WERI-Rb-1 (cell line): ENCODE data around the gene CDC42BPB.

Experiments
- DNase-seq: peaks from one replicate; pipeline ENCODE4 v3.0.0-alpha.2; 2020
- H3K27ac ChIP-seq: fragments of 250-450 bp; sonication (Bioruptor Pico); 2 replicates; pipeline ENCODE4 v1.5.1; 2020; ENCODE audit warnings: mild to moderate bottlenecking, moderate library complexity
- H3K27me3 ChIP-seq: fragments of 250-450 bp; sonication (Bioruptor Pico); 2 replicates; pipeline ENCODE4 v1.5.1; 2021; ENCODE audit warnings: mild to moderate bottlenecking, low read depth, moderate library complexity; ENCODE audit not compliant: insufficient read depth, severe bottlenecking
- H3K36me3 ChIP-seq: fragments of 250-450 bp; sonication (Bioruptor Pico); 2 replicates; pipeline ENCODE4 v1.5.1; 2020; ENCODE audit warnings: mild to moderate bottlenecking, moderate library complexity
- H3K4me3 ChIP-seq: 2 replicates; pipeline ENCODE4 v1.5.1; 2011; ENCODE audit warnings: low read depth, mild to moderate bottlenecking, control low read depth, low read length
- H3K9me3 ChIP-seq: fragments of 250-450 bp; sonication (Bioruptor Pico); 2 replicates; pipeline ENCODE4 v1.5.1; 2021; ENCODE audit warnings: mild to moderate bottlenecking, moderate library complexity; ENCODE audit not compliant: severe bottlenecking
- TF ChIP-seq, protein P1 (sequence below): IDR thresholded peaks from 2 replicates; pipeline ENCODE4 v1.5.1; 2011; ENCODE audit warnings: low read depth, mild to moderate bottlenecking, control low read depth, inconsistent platforms, low read length

CDC42BPB gene

DNA sequence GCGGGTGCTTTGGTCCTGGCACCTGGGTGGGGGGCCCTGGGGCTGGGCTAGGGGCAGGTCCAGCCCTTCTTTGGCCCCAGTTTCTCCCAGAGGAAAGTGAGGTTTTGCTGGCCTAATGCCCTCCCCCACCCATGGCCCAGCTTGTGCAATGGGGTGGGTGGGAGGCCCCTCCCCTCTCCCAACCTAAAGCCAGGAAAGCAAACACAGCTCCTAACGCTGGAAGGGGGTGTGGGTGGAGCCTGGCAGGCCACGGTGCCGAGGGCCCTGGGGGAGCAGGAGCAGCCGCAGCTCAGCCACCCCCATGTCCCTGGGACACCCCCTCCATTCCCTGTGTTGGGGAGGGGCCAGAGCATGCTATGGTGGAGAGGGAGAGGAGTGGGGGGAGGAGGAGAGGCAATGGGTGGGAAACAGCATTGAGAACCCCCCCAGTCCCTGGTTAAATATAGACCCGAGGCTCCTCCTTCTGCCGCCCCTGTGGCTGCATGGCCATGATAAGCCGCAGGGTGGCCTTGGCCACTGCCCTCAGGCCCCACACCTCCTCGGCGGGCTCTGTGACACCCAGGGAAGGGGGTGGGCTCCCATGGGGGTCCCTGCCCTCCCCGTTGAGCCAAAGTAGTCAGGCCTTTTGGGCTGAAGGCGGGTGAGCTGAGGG, 41.9 kb upstream of the CDC42BPB start:
- no peak for DNase-seq
- Histone ChIP-seq H3K9me3 (no peaks in the 10 kb centered on the region), H3K4me3 (no peak overlapping the region), H3K27me3 (peaks cover 5% of the 10 kb centered on the region), H3K36me3 (no peaks in the 10 kb centered on the region), H3K27ac (no peak overlapping the region; the same call in 1 of the 2 replicates)
- TF ChIP-seq, protein P1, sequence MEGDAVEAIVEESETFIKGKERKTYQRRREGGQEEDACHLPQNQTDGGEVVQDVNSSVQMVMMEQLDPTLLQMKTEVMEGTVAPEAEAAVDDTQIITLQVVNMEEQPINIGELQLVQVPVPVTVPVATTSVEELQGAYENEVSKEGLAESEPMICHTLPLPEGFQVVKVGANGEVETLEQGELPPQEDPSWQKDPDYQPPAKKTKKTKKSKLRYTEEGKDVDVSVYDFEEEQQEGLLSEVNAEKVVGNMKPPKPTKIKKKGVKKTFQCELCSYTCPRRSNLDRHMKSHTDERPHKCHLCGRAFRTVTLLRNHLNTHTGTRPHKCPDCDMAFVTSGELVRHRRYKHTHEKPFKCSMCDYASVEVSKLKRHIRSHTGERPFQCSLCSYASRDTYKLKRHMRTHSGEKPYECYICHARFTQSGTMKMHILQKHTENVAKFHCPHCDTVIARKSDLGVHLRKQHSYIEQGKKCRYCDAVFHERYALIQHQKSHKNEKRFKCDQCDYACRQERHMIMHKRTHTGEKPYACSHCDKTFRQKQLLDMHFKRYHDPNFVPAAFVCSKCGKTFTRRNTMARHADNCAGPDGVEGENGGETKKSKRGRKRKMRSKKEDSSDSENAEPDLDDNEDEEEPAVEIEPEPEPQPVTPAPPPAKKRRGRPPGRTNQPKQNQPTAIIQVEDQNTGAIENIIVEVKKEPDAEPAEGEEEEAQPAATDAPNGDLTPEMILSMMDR = no peak

DNA sequence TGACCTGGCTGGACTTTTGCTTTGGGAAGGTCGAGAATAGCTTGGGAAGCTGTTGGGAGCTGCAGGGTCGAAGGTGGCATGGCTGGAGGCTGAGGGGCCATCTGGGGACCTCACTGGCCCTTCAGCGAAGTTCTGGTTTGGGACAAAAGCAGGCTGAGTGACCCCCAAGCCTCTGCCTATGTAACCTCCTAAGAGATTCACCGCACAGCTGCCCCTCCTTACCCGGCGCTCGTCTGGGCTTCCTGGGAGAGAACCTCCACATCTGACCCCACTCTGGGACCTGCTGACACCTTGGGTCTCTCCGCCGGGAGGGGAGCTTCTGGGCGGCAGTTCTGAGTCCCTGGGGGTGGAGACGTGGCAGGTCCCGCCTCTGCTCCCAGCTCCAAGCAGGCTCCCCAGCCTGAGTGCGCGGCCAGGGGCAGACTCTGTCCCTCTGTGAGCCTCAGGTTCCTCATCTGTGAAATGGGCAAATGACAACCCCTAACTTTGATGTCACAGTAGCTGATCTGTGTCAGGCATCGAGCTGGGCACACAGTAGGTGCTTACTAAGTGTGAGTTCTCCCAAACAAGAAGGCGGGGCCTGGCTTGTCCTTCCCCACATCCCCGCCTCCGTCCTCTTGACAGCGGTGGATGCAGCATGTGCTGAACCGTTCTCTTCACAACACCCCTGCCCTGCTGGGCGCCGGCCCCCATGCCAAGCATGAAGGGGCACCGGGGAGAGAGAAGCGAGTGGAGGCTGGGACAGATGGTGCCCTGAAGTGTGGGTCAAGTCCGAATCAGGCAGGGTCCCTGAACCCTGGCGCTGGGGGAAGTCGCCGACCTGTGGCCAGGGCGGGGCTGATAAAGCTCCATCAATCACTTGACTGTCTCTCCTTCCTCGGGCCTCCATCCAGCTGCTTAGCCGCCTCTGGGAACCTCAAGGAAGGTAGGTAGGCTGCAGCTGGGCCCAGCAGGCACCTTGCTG, 40.9 kb upstream of the CDC42BPB start:
- no peaks in the 10 kb centered on the region for H3K9me3 ChIP-seq
- TF ChIP-seq, protein P1 = no peak
- H3K36me3 ChIP-seq = no peaks in the 10 kb centered on the region
- no peaks in the 10 kb centered on the region for H3K27me3 ChIP-seq
- H3K4me3 ChIP-seq = no peak overlapping the region
- no peak for DNase-seq
- no peak overlapping the region for H3K27ac ChIP-seq

DNA sequence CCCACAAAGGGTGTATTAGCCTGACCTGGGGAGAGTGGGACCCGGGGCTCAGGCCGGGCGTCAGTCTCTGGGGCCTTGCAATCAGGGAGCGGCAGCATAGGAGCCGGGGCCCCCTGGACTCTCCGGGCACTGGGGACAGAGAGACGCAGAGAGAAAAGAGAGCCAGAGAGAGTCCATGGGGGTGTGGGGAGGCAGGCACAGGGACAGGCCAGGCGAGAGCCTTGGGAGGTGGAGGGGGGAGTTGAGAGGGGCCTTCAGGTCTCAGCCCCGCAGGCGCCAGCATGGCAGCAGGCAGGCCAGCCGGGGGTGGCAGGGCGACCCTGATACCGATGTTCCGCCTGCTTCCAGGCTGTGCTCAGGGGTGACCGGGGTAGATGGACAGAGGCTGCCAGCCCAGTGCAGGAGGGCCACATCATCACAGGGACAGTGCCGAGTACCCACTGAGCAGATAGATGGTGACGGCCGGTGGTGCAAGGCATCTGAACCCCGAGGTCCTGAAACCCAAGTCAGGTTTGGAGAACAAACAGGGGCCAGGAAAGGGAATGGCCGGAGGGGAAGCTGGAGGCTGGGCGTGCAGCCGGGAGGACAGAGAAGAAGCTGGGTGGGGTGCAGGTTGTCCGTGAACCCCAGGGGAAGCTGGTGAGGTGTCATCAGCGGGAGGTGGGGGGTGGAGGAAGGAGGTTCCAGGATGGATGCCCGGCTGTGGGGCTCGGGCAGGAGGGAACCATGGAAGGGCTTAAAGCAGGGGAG, 40.1 kb upstream of the CDC42BPB start:
- Histone ChIP-seq H3K36me3 (no peaks in the 10 kb centered on the region), H3K9me3 (no peaks in the 10 kb centered on the region), H3K4me3 (no peak overlapping the region), H3K27ac (no peak overlapping the region), H3K27me3 (no peaks in the 10 kb centered on the region)
- no peak for DNase-seq
- TF ChIP-seq, protein P1 = no peak

DNA sequence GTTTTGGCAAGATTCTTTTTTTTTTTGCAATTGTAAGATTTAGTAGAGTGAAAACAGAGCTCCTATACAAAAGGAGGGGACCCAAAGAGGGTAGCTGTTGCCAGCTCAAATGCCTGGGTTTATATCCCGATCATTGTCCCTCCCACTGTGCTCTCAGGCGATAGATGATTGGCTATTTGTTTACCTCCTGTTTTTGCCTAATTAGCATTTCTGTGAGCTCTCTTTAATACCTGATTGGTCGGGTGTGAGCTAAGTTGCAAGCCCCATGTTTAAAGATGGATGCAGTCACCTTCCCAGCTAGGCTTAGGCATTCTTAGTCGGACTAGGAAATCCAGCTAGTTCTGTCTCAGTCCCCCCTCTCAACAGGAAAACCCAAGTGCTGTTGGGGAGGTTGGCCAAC, 39.0 kb upstream of the CDC42BPB start:
- Histone ChIP-seq H3K36me3 (no peaks in the 10 kb centered on the region), H3K4me3 (no peak overlapping the region), H3K9me3 (no peaks in the 10 kb centered on the region), H3K27me3 (no peaks in the 10 kb centered on the region), H3K27ac (no peak overlapping the region)
- no peak for DNase-seq
- TF ChIP-seq, protein P1 = no peak

DNA sequence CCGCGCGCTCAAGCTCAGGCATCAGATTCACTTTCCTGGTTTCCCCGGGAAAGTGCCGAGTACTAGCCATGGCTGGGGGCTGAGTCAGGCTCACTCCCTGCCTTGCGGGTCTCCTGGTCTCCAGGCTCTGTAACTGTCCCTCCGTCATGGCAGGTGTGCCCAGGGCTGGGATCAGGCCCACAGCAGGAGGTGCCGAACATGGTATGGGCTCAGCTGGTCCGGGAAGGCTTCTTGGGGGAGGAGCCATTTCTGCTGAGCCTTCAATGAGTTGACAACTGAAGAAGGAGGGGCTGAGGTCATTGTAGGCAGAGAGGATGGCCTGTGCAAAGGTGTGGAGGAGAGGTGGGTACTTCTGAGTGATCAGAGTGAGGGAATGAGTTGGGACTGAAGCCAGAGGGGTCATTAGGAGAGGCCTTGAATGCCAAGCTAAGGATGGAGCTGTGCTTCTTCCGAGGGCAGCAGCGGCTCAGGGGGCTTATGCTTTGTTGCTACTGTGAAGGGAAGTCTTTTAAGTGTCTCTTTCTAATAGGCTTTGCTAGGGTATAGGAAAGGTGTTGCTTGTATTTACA, 37.9 kb upstream of the CDC42BPB start:
- no peak overlapping the region for H3K27ac ChIP-seq
- H3K36me3 ChIP-seq = no peaks in the 10 kb centered on the region
- no peak for DNase-seq
- no peaks in the 10 kb centered on the region for H3K27me3 ChIP-seq
- TF ChIP-seq, protein P1 = no peak
- H3K9me3 ChIP-seq = no peaks in the 10 kb centered on the region
- no peak overlapping the region for H3K4me3 ChIP-seq
